ENCODE data around the gene ADK.

GRCh38 chr10:74643596-74643975 lies 492.6 kb downstream of the ADK start:
- TF ChIP-seq, protein P1, sequence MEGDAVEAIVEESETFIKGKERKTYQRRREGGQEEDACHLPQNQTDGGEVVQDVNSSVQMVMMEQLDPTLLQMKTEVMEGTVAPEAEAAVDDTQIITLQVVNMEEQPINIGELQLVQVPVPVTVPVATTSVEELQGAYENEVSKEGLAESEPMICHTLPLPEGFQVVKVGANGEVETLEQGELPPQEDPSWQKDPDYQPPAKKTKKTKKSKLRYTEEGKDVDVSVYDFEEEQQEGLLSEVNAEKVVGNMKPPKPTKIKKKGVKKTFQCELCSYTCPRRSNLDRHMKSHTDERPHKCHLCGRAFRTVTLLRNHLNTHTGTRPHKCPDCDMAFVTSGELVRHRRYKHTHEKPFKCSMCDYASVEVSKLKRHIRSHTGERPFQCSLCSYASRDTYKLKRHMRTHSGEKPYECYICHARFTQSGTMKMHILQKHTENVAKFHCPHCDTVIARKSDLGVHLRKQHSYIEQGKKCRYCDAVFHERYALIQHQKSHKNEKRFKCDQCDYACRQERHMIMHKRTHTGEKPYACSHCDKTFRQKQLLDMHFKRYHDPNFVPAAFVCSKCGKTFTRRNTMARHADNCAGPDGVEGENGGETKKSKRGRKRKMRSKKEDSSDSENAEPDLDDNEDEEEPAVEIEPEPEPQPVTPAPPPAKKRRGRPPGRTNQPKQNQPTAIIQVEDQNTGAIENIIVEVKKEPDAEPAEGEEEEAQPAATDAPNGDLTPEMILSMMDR (IDR thresholded peaks at IDR 0.05; ENCODE audit: poor library complexity): no peak
- TF ChIP-seq EZH2phosphoT487 (IDR thresholded peaks at IDR 0.05; ENCODE audit: low read depth, severe bottlenecking, unreplicated experiment): no peak
- no peak for TF ChIP-seq EZH2 (IDR thresholded peaks at IDR 0.05; ENCODE audit: borderline replicate concordance)
